ENCODE measurements around the gene UPF1. TPM values are rescaled to one million over a fixed set of nuclear protein-coding genes. Genes with fewer than 3 reads are reported as not detected.
"Not testable (repeated sequence)": the region's sequence is repeated elsewhere in the genome, so short reads cannot be mapped to it uniquely, and the experiment has no call there.

The UPF1 gene
- total and polyA plus RNA-seq, 4 experiments from 2014 or later, result 2.6 to 130 (median 74.3) TPM

- intact Hi-C loops (cut with micrococcal nuclease), result no loop called here
- peaks cover 10 to 12% of the 10 kb centered on the region in 2 donors for H3K27me3 Mint-ChIP-seq
- Histone ChIP-seq H3K27me3 (ENCODE audit: insufficient read depth, low read length) (no peaks in the 10 kb centered on the region), H3K4me1 (ENCODE audit: insufficient read depth, low read length) (peaks cover 6% of the 10 kb centered on the region), H3K27ac (ENCODE audit: low read depth, low read length) (no peak overlapping the region), H3K36me3 (ENCODE audit: insufficient read depth, low read length) (peaks cover 23% of the 10 kb centered on the region), H3K4me3 (ENCODE audit: low read length in 2 of 2) (no peak overlapping the region), H3K9me3 (ENCODE audit: control insufficient read depth in 1 of 2, low read length in 2 of 2) (no peaks in the 10 kb centered on the region)
- no peak for DNase-seq
- peaks cover 0 to 1% (median 0%) of the 10 kb centered on the region in 8 donors for H3K9me3 Mint-ChIP-seq
- peaks cover 14 to 24% of the 10 kb centered on the region in 2 donors for H3K36me3 Mint-ChIP-seq
- H3K4me1 Mint-ChIP-seq, result peaks cover 5 to 14% (median 9%) of the 10 kb centered on the region in 4 donors
- ChIA-PET POLR2A (ENCODE audit: partially characterized antibody) (no interaction called here), CTCF (ENCODE audit: partially characterized antibody) (interaction anchor here (0.7 kb wide), 1 partner anchor 332 kb away, joined by 3 read pairs; no protein-coding TSS in a partner anchor)
- H3K27ac Mint-ChIP-seq, result no peak overlapping the region
- no peak overlapping the region for H3K4me3 Mint-ChIP-seq
Measured at GRCh38 chr19:18901491-18901890, 69.7 kb downstream of the UPF1 start.

DNA sequence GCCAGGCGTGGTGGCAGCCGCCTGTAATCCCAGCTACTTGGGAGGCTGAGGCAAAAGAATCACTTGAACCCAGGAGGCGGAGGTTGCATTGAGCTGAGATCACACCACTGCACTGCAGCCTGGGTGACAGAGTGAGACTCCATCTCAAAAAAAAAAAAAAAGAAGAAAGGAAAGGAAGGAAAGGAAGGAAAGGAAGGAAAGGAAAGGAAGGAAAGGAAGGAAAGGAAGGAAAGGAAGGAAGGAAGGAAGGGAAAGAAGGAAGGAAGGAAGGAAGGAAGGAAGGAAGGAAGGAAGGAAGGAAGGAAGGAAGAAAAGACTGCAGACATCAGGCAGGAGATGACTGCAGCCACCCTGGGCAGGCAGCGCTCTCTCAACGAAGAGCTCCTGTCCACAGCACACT lies 70.8 kb downstream of the UPF1 start:
- H3K27me3 Mint-ChIP-seq; H3K4me3 ChIP-seq (ENCODE audit: low read length in 2 of 2); H3K4me1 Mint-ChIP-seq; CTCF ChIA-PET (ENCODE audit: partially characterized antibody); H3K9me3 ChIP-seq (ENCODE audit: control insufficient read depth in 1 of 2, low read length in 2 of 2); DNase-seq; intact Hi-C loops (cut with micrococcal nuclease); H3K27me3 ChIP-seq (ENCODE audit: insufficient read depth, low read length); H3K4me3 Mint-ChIP-seq; H3K9me3 Mint-ChIP-seq; H3K4me1 ChIP-seq (ENCODE audit: insufficient read depth, low read length); H3K27ac ChIP-seq (ENCODE audit: low read depth, low read length): not testable (repeated sequence)
- Mint-ChIP-seq H3K36me3 (peaks cover 14 to 22% of the 10 kb centered on the region in 2 donors), H3K27ac (peak overlapping the region in 1 of 7 donors; percentile 70)
- H3K36me3 ChIP-seq (ENCODE audit: insufficient read depth, low read length), result peaks cover 31% of the 10 kb centered on the region
- POLR2A ChIA-PET (ENCODE audit: partially characterized antibody), result interaction anchor here (0.6 to 0.7 kb wide), 2 partner anchors 17 to 1521 kb away, joined by 3 to 4 read pairs; partner anchors contain the start of genes COPE and DDX49

- Mint-ChIP-seq H3K27ac (no peak overlapping the region), H3K4me3 (no peak overlapping the region), H3K36me3 (peaks cover 14 to 27% of the 10 kb centered on the region in 2 donors), H3K27me3 (no peaks in the 10 kb centered on the region), H3K9me3 (no peaks in the 10 kb centered on the region), H3K4me1 (no peaks in the 10 kb centered on the region)
- ChIA-PET POLR2A (ENCODE audit: partially characterized antibody) (no interaction called here), CTCF (ENCODE audit: partially characterized antibody) (no interaction called here)
- intact Hi-C loops (cut with micrococcal nuclease), result no loop called here
- H3K27ac ChIP-seq (ENCODE audit: low read depth, low read length), result no peak overlapping the region
- H3K36me3 ChIP-seq (ENCODE audit: insufficient read depth, low read length), result peaks cover 35% of the 10 kb centered on the region
- H3K27me3 ChIP-seq (ENCODE audit: insufficient read depth, low read length), result no peaks in the 10 kb centered on the region
- DNase-seq, result peak in 1 of 5 donors; percentile 27
- no peak overlapping the region for H3K4me3 ChIP-seq (ENCODE audit: low read length in 2 of 2)
- no peaks in the 10 kb centered on the region for H3K4me1 ChIP-seq (ENCODE audit: insufficient read depth, low read length)
- H3K9me3 ChIP-seq (ENCODE audit: control insufficient read depth in 1 of 2, low read length in 2 of 2), result no peaks in the 10 kb centered on the region
Measured at GRCh38 chr19:18903156-18904037, 71.6 kb downstream of the UPF1 start.

GRCh38 chr19:18904334-18905057 lies 72.7 kb downstream of the UPF1 start:
- H3K27ac Mint-ChIP-seq, result no peak overlapping the region
- intact Hi-C loops (cut with micrococcal nuclease), result no loop called here

GRCh38 chr19:18905058-18905456 lies 73.3 kb downstream of the UPF1 start:
- H3K9me3 ChIP-seq (ENCODE audit: control insufficient read depth in 1 of 2, low read length in 2 of 2), result no peaks in the 10 kb centered on the region
- POLR2A ChIA-PET (ENCODE audit: partially characterized antibody), result no interaction called here
- Mint-ChIP-seq H3K27me3 (no peaks in the 10 kb centered on the region), H3K27ac (peak overlapping the region in 2 of 7 donors; percentile 23 to 42), H3K9me3 (no peaks in the 10 kb centered on the region), H3K4me1 (peaks cover 0 to 1% (median 0%) of the 10 kb centered on the region in 4 donors), H3K36me3 (peaks cover 19 to 27% of the 10 kb centered on the region in 2 donors), H3K4me3 (no peak overlapping the region)
- no peak overlapping the region for H3K27ac ChIP-seq (ENCODE audit: low read depth, low read length)
- CTCF ChIA-PET (ENCODE audit: partially characterized antibody), result no interaction called here
- H3K27me3 ChIP-seq (ENCODE audit: insufficient read depth, low read length), result no peaks in the 10 kb centered on the region
- H3K4me1 ChIP-seq (ENCODE audit: insufficient read depth, low read length), result no peaks in the 10 kb centered on the region
- H3K36me3 ChIP-seq (ENCODE audit: insufficient read depth, low read length), result peaks cover 48% of the 10 kb centered on the region
- DNase-seq, result peak in 1 of 5 donors; percentile 13
- H3K4me3 ChIP-seq (ENCODE audit: low read length in 2 of 2), result no peak overlapping the region
- intact Hi-C loops (cut with micrococcal nuclease), result no loop called here

More at GRCh38 chr19:18904334-18905057, 72.7 kb downstream of the UPF1 start:
- H3K27me3 Mint-ChIP-seq, result no peaks in the 10 kb centered on the region
- no peaks in the 10 kb centered on the region for H3K27me3 ChIP-seq (ENCODE audit: insufficient read depth, low read length)
- H3K27ac ChIP-seq (ENCODE audit: low read depth, low read length), result no peak overlapping the region
- no peak overlapping the region for H3K4me3 Mint-ChIP-seq
- H3K36me3 Mint-ChIP-seq, result peaks cover 15 to 28% of the 10 kb centered on the region in 2 donors
- ChIA-PET CTCF (ENCODE audit: partially characterized antibody) (no interaction called here), POLR2A (ENCODE audit: partially characterized antibody) (no interaction called here)
- H3K4me1 ChIP-seq (ENCODE audit: insufficient read depth, low read length), result no peaks in the 10 kb centered on the region
- H3K9me3 ChIP-seq (ENCODE audit: control insufficient read depth in 1 of 2, low read length in 2 of 2), result no peaks in the 10 kb centered on the region
- no peaks in the 10 kb centered on the region for H3K9me3 Mint-ChIP-seq
- no peaks in the 10 kb centered on the region for H3K4me1 Mint-ChIP-seq
- no peak overlapping the region for H3K4me3 ChIP-seq (ENCODE audit: low read length in 2 of 2)
- H3K36me3 ChIP-seq (ENCODE audit: insufficient read depth, low read length), result peaks cover 42% of the 10 kb centered on the region
- peak in 1 of 5 donors; percentile 31 for DNase-seq

GRCh38 chr19:18905513-18906236 lies 73.9 kb downstream of the UPF1 start:
- no peak overlapping the region for H3K27ac ChIP-seq (ENCODE audit: low read depth, low read length)
- DNase-seq, result peak in 1 of 5 donors; percentile 3
- no peaks in the 10 kb centered on the region for H3K9me3 Mint-ChIP-seq
- no peak overlapping the region for H3K4me3 Mint-ChIP-seq
- no peaks in the 10 kb centered on the region for H3K27me3 ChIP-seq (ENCODE audit: insufficient read depth, low read length)
- peaks cover 0 to 1% (median 0%) of the 10 kb centered on the region in 4 donors for H3K4me1 Mint-ChIP-seq
- no peaks in the 10 kb centered on the region for H3K27me3 Mint-ChIP-seq
- intact Hi-C loops (cut with micrococcal nuclease), result no loop called here
- no peak overlapping the region for H3K4me3 ChIP-seq (ENCODE audit: low read length in 2 of 2)
- ChIA-PET CTCF (ENCODE audit: partially characterized antibody) (no interaction called here), POLR2A (ENCODE audit: partially characterized antibody) (interaction anchor here (0.6 to 1.5 kb wide), 2 partner anchors 14 to 34 kb away, joined by 3 to 9 read pairs; partner anchors contain the start of genes COPE and DDX49)
- H3K36me3 ChIP-seq (ENCODE audit: insufficient read depth, low read length), result peaks cover 47% of the 10 kb centered on the region
- no peaks in the 10 kb centered on the region for H3K4me1 ChIP-seq (ENCODE audit: insufficient read depth, low read length)
- no peaks in the 10 kb centered on the region for H3K9me3 ChIP-seq (ENCODE audit: control insufficient read depth in 1 of 2, low read length in 2 of 2)
- H3K36me3 Mint-ChIP-seq, result peaks cover 19 to 24% of the 10 kb centered on the region in 2 donors
- peak overlapping the region in 3 of 7 donors; percentile 13 to 42 (median 23) for H3K27ac Mint-ChIP-seq

Measured in CD4-positive, alpha-beta memory T cell (primary cell).